SK-N-SH treated with all-trans-retinoic acid at 6 μM for 48 hours (cell line): ENCODE data around the gene SDK2.

Experiments
- ATAC-seq: fragments of 200-7000 bp; cut with Tn5 transposase; 3 replicates; pipeline ENCODE4 v1.9.1; 2020; ENCODE audit warnings: mild to moderate bottlenecking, moderate library complexity
- ARNTL ChIP-seq: fragments of 450-650 bp; formaldehyde crosslinking; IDR thresholded peaks from 2 replicates; pipeline ENCODE4 v1.5.0; 2020; ENCODE audit warnings: low read depth, mild to moderate bottlenecking, moderate library complexity, borderline replicate concordance
- BACH2 ChIP-seq: fragments of 250-450 bp; sonication (Bioruptor Pico); IDR thresholded peaks from 2 replicates; pipeline ENCODE4 v1.9.0; 2021; ENCODE audit warnings: mild to moderate bottlenecking, borderline replicate concordance
- CSDC2 ChIP-seq: fragments of 250-450 bp; sonication (Bioruptor Pico); IDR thresholded peaks from 2 replicates; pipeline ENCODE4 v1.5.0; 2020; ENCODE audit warnings: mild to moderate bottlenecking, moderate library complexity
- ESRRG ChIP-seq: fragments of 250-450 bp; sonication (Bioruptor Pico); IDR thresholded peaks from 2 replicates; pipeline ENCODE4 v1.6.1; 2021; ENCODE audit warnings: mild to moderate bottlenecking
- PPARA ChIP-seq: fragments of 250-450 bp; sonication (Bioruptor Pico); IDR thresholded peaks from 2 replicates; pipeline ENCODE4 v1.5.0; 2020; ENCODE audit warnings: mild to moderate bottlenecking, borderline replicate concordance
- RARB ChIP-seq: fragments of 250-450 bp; sonication (Bioruptor Pico); IDR thresholded peaks from 2 replicates; pipeline ENCODE4 v1.8.0; 2021; ENCODE audit warnings: mild to moderate bottlenecking, moderate library complexity
- SNAI2 ChIP-seq: fragments of 250-450 bp; sonication (Bioruptor Pico); IDR thresholded peaks from 2 replicates; pipeline ENCODE4 v1.5.0; 2020; ENCODE audit warnings: mild to moderate bottlenecking, moderate library complexity
- TCF4 ChIP-seq: fragments of 250-450 bp; sonication (Bioruptor Pico); IDR thresholded peaks from 2 replicates; pipeline ENCODE4 v1.8.0; 2021; ENCODE audit warnings: mild to moderate bottlenecking, moderate library complexity, borderline replicate concordance
- TOX ChIP-seq: fragments of 250-450 bp; sonication (Bioruptor Pico); IDR thresholded peaks from 2 replicates; pipeline ENCODE4 v1.8.0; 2021; ENCODE audit warnings: mild to moderate bottlenecking, moderate library complexity, borderline replicate concordance
- ZC3H10 ChIP-seq: fragments of 250-450 bp; sonication (Bioruptor Pico); IDR thresholded peaks from 2 replicates; pipeline ENCODE4 v1.5.1; 2021; ENCODE audit warnings: mild to moderate bottlenecking, moderate library complexity
- ZFP3 ChIP-seq: fragments of 250-450 bp; sonication (Bioruptor Pico); IDR thresholded peaks from 2 replicates; pipeline ENCODE4 v1.5.0; 2020; ENCODE audit warnings: mild to moderate bottlenecking, moderate library complexity
- ZFP30 ChIP-seq: fragments of 450-650 bp; formaldehyde crosslinking; IDR thresholded peaks from 2 replicates; pipeline ENCODE4 v1.5.0; 2022; ENCODE audit warnings: mild to moderate bottlenecking, moderate library complexity
- ZNF565 ChIP-seq: fragments of 450-650 bp; formaldehyde crosslinking; conservative IDR thresholded peaks from 2 replicates; pipeline ENCODE4 v1.5.0; 2020; ENCODE audit warnings: low read depth, mild to moderate bottlenecking, moderate library complexity
- ZNF70 ChIP-seq: fragments of 450-650 bp; formaldehyde crosslinking; IDR thresholded peaks from 2 replicates; pipeline ENCODE4 v1.5.0; 2020; ENCODE audit warnings: mild to moderate bottlenecking, moderate library complexity
- ZNF8 ChIP-seq: fragments of 450-650 bp; formaldehyde crosslinking; IDR thresholded peaks from 2 replicates; pipeline ENCODE4 v1.5.0; 2020; ENCODE audit warnings: mild to moderate bottlenecking, moderate library complexity
- TF ChIP-seq, protein P1 (sequence below): fragments of 250-450 bp; sonication (Bioruptor Pico); IDR thresholded peaks from 2 replicates; pipeline ENCODE4 v1.5.0; 2020; ENCODE audit warnings: mild to moderate bottlenecking, moderate library complexity
- TF ChIP-seq, protein P2 (sequence below): fragments of 250-450 bp; sonication (Bioruptor Pico); IDR thresholded peaks from 2 replicates; pipeline ENCODE4 v1.8.0; 2020; ENCODE audit warnings: mild to moderate bottlenecking, moderate library complexity, borderline replicate concordance
- TF ChIP-seq, protein P3 (sequence below): fragments of 250-450 bp; sonication (Bioruptor Pico); IDR thresholded peaks from 2 replicates; pipeline ENCODE4 v1.5.1; 2021; ENCODE audit warnings: mild to moderate bottlenecking, moderate library complexity
- TF ChIP-seq, protein P4 (sequence below): fragments of 250-450 bp; sonication (Bioruptor Pico); IDR thresholded peaks from 2 replicates; pipeline ENCODE4 v1.5.1; 2020; ENCODE audit warnings: low read depth, mild to moderate bottlenecking, moderate library complexity

The SDK2 gene

DNA sequence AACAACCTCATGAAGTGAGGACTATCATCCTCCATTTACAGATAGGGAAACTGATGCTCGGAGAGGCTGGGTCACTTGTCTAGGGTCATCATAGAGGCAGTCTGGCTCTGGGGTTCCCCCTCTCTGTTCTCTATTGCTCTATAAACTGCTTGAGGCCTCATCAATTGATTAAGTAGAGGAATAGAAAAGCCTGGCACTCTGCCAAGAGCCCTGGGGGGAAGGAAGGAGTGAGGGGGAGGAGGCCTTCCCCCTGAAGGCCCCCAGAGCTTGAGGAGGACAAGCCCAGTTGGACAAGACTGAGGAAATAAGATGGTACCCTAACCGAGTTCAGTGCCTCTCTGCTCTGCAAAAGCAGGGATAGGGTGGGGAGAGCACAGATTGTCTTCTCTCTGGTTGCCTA is 21.0 kb downstream of the SDK2 start:
- TF ChIP-seq ZFP3 (CRISPR knock-in tag) (no peak), ZC3H10 (CRISPR knock-in tag) (no peak), ESRRG (CRISPR knock-in tag) (no peak), ZNF70 (CRISPR knock-in tag) (no peak), ZNF565 (CRISPR knock-in tag) (no peak)
- TF ChIP-seq, protein P1, sequence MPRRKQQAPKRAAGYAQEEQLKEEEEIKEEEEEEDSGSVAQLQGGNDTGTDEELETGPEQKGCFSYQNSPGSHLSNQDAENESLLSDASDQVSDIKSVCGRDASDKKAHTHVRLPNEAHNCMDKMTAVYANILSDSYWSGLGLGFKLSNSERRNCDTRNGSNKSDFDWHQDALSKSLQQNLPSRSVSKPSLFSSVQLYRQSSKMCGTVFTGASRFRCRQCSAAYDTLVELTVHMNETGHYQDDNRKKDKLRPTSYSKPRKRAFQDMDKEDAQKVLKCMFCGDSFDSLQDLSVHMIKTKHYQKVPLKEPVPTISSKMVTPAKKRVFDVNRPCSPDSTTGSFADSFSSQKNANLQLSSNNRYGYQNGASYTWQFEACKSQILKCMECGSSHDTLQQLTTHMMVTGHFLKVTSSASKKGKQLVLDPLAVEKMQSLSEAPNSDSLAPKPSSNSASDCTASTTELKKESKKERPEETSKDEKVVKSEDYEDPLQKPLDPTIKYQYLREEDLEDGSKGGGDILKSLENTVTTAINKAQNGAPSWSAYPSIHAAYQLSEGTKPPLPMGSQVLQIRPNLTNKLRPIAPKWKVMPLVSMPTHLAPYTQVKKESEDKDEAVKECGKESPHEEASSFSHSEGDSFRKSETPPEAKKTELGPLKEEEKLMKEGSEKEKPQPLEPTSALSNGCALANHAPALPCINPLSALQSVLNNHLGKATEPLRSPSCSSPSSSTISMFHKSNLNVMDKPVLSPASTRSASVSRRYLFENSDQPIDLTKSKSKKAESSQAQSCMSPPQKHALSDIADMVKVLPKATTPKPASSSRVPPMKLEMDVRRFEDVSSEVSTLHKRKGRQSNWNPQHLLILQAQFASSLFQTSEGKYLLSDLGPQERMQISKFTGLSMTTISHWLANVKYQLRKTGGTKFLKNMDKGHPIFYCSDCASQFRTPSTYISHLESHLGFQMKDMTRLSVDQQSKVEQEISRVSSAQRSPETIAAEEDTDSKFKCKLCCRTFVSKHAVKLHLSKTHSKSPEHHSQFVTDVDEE (CRISPR knock-in tag) = no peak
- TF ChIP-seq, all 23 proteins: peak for 0
- no peak for ATAC-seq

DNA sequence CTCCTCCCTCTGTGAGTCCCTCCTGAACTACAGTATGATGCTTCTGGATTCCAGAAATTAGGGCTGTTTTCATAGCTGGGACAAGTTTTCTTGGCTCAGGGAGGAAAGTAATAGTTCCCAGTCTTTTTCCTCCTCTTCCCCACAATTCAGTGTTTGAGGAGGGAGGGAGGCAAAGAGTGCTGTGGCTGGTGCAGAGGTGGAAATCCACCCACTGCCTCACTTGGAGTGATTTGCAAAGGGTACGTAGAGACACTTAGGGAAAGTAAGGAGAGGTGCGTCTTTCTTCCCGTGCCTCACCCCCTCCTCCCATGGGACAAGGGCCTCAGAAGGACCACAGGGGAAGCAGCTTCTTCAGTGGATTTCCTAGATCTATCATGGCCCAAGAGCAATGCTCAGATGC is 21.9 kb downstream of the SDK2 start:
- no peak for ATAC-seq
- TF ChIP-seq ZFP3 (CRISPR knock-in tag) (no peak), PPARA (CRISPR knock-in tag) (no peak)
- TF ChIP-seq, protein P2, sequence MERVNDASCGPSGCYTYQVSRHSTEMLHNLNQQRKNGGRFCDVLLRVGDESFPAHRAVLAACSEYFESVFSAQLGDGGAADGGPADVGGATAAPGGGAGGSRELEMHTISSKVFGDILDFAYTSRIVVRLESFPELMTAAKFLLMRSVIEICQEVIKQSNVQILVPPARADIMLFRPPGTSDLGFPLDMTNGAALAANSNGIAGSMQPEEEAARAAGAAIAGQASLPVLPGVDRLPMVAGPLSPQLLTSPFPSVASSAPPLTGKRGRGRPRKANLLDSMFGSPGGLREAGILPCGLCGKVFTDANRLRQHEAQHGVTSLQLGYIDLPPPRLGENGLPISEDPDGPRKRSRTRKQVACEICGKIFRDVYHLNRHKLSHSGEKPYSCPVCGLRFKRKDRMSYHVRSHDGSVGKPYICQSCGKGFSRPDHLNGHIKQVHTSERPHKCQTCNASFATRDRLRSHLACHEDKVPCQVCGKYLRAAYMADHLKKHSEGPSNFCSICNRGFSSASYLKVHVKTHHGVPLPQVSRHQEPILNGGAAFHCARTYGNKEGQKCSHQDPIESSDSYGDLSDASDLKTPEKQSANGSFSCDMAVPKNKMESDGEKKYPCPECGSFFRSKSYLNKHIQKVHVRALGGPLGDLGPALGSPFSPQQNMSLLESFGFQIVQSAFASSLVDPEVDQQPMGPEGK (CRISPR knock-in tag) = no peak
- TF ChIP-seq, protein P1 (CRISPR knock-in tag) = no peak

DNA sequence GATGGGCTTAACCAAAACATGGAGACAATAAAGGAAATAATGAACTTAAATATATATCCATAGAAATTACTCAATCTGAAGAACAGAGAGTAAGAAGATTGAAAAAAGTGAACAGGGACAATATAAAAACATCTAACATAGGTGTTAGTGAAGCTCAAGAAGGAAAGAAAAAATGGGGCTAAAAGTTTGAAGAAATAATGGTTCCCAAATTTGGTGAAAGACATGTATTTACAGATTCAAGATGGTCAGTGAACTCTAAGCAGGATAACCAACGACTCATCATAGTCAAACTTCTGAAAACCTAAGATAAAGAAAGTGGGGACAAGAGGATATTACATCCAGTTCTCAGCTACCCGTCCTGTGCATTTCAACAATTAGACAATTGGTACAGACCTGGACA is 22.6 kb downstream of the SDK2 start:
- no peak for TF ChIP-seq ZFP30
- TF ChIP-seq, protein P2 (CRISPR knock-in tag) = no peak
- TF ChIP-seq BACH2 = no peak
- no peak for TF ChIP-seq ESRRG (CRISPR knock-in tag)
- TF ChIP-seq ZFP3 (CRISPR knock-in tag) = no peak
- no peak for TF ChIP-seq ZNF565 (CRISPR knock-in tag)
- TF ChIP-seq, all 23 proteins: peak for 0
- ATAC-seq = no peak

DNA sequence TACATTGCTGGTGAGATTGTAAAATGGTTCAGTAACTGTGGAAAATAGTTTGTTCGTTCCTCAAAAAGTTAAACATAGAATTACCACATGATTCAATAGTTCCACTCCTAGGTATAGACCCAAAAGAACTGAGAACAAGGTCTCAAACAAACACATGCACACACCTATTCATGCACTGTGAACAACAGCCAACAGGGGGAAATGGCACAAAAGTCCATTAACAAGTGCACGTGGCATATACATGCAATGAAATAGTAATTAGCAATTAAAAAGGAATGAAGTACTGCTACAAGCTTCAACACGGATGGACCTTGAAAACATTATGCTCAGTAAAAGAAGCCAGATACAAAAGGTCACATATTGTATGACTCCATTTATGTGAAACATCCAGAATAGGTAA is 23.8 kb downstream of the SDK2 start:
- ATAC-seq = no peak
- TF ChIP-seq ZFP3 (CRISPR knock-in tag) = no peak
- TF ChIP-seq SNAI2 (CRISPR knock-in tag) = no peak
- TF ChIP-seq ZC3H10 (CRISPR knock-in tag) = no peak
- TF ChIP-seq ZNF565 (CRISPR knock-in tag) = no peak
- TF ChIP-seq RARB (CRISPR knock-in tag) = no peak
- TF ChIP-seq, all 23 proteins: peak for 0

DNA sequence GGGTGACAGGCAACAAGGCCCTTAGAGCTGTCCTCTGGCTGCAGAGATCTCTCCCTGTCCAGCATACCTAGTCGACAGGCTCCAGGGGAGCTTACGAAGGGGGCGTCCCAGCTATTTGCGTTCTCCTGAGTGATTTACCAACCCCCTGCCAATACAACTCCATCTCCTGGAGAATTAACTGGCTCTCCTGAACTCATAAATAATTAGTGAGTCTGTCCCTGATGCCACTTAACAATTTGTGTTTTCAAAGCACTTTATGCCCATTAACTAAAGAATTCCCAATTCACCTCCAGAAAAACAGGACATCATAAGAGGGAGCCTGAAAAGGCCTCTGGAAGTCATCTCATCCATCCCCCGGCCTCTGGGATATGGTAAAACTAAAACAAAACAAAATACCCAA is 26.7 kb downstream of the SDK2 start:
- no peak for ATAC-seq
- TF ChIP-seq SNAI2 (CRISPR knock-in tag) = no peak
- no peak for TF ChIP-seq ZC3H10 (CRISPR knock-in tag)
- no peak for TF ChIP-seq ESRRG (CRISPR knock-in tag)
- TF ChIP-seq ZNF8 (CRISPR knock-in tag) = no peak
- no peak for TF ChIP-seq CSDC2
- TF ChIP-seq ZNF565 (CRISPR knock-in tag) = no peak
- TF ChIP-seq TCF4 = no peak
- no peak for TF ChIP-seq ZNF70 (CRISPR knock-in tag)
- no peak for TF ChIP-seq ARNTL (CRISPR knock-in tag)
- TF ChIP-seq RARB (CRISPR knock-in tag) = no peak
- TF ChIP-seq, protein P3, sequence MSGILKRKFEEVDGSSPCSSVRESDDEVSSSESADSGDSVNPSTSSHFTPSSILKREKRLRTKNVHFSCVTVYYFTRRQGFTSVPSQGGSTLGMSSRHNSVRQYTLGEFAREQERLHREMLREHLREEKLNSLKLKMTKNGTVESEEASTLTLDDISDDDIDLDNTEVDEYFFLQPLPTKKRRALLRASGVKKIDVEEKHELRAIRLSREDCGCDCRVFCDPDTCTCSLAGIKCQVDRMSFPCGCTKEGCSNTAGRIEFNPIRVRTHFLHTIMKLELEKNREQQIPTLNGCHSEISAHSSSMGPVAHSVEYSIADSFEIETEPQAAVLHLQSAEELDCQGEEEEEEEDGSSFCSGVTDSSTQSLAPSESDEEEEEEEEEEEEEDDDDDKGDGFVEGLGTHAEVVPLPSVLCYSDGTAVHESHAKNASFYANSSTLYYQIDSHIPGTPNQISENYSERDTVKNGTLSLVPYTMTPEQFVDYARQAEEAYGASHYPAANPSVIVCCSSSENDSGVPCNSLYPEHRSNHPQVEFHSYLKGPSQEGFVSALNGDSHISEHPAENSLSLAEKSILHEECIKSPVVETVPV (CRISPR knock-in tag) = no peak
- TF ChIP-seq, protein P4, sequence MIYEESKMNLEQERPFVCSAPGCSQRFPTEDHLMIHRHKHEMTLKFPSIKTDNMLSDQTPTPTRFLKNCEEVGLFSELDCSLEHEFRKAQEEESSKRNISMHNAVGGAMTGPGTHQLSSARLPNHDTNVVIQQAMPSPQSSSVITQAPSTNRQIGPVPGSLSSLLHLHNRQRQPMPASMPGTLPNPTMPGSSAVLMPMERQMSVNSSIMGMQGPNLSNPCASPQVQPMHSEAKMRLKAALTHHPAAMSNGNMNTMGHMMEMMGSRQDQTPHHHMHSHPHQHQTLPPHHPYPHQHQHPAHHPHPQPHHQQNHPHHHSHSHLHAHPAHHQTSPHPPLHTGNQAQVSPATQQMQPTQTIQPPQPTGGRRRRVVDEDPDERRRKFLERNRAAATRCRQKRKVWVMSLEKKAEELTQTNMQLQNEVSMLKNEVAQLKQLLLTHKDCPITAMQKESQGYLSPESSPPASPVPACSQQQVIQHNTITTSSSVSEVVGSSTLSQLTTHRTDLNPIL (CRISPR knock-in tag) = no peak
- TF ChIP-seq ZFP3 (CRISPR knock-in tag) = no peak
- no peak for TF ChIP-seq TOX (CRISPR knock-in tag)
